ENCODE measurements around the gene MME.
"Not testable (repeated sequence)": the region's sequence is repeated elsewhere in the genome, so short reads cannot be mapped to it uniquely, and the experiment has no call there.

Gene MME

DNA sequence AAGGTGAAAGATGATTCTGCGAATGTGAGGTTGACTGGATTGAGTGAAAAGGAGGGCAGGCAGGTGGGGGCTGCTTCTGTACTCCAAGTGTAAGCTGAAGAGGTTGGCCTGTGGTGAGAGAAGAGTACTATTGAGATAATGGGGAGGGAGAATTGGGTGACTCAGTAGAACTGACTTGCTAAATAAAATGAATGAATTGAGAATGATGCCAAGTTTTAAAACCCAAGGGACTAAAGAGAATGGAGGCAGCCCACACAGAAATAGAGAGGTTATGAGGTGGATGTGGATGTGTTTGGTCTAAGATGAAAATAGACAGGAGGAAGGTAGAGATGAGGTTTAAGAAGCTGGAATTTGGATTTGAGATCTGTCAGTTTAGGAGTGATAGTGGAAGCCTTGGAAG, 5.9 kb downstream of the MME start:
- no peak for DNase-seq

DNA sequence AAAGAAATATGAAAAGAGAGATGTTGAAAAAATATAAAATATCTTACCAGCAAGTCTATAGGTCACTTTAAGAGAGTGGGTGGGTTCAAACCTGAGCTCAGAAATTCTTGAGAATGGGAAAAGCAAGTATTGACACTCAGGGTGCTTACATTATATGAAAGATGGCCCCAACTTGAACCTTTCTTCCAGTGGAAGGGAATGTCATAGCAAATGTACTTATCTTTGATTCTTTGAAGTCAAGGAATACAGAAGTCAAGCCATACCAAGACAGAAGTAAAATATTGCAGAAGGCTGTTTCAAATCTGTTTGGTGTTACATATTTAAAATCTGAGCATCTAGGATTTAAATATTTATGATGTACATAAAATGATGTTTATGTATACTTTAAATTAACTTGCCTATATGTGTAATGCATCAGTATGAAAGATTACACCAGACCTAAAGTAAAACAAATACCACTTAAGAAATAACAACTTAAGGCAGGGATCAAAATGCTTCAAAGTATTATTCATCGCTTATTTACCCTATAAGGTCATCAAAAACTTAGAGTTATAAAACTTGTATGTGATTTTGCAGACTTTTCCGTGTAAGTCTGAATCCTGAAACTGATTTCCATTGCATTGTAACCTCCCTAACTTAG, 8.7 kb downstream of the MME start:
- DNase-seq: no peak

DNA sequence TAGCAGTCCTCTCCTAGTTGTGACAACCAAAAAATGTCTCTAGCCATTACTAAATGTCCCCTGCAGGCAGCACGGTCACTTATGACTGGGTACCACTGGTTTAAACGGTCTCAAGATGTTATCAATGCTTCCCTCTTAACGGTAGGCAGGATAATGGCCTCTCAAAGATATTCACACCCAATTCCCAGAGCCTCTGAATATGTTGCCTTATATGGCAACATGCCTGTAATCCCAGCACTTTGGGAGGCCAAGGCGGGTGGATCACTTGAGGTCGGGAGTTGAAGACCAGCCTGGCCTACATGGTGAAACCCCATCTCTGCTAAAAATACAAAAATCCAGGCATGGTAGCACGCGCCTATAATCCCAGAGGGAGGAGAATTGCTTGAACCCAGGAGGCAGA, 9.4 kb downstream of the MME start:
- DNase-seq: no peak

DNA sequence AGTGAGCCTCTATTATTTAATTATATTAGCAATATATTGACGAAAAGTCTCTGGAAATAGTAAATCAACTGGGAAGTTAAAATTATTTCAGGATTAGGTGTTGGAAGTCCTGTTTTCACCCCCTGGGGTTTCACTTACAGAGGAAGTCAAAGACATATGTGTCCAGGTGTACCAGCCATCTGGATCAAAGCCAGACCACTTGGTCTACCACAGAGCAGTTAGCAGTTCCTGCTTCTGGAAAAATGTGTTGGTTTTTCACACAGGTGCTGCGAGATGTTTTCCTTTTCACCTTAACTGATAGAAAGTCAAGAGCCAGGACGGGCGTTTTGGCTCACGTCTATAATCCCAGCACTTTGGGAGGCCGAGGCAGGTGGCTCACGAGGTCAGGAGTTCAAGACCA, 13.1 kb downstream of the MME start:
- no peak for DNase-seq

- no peak for DNase-seq
Observed at GRCh38 chr3:155096303-155097008, 16.3 kb downstream of the MME start.

DNA sequence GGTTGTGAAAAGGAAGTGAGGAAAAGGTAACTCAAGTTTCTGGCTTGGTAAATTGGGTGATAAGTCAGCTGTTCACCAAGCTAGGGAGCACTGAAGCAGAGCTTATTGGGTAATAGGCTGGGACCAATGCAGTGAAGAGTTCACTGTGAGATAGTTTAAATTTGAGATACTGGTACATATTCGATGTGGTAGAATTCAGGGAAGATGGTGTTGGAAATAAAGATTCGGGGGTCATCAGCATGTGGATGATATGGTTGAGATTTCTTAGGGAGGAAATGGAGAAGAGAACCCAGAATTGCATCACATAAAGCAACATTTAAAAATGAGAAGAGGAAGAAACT, 16.9 kb downstream of the MME start:
- no peak for DNase-seq

- no peak for DNase-seq
Observed at GRCh38 chr3:155101398-155101797, 21.3 kb downstream of the MME start.

GRCh38 chr3:155102329-155102728, 22.2 kb downstream of the MME start:
- DNase-seq: no peak

DNA sequence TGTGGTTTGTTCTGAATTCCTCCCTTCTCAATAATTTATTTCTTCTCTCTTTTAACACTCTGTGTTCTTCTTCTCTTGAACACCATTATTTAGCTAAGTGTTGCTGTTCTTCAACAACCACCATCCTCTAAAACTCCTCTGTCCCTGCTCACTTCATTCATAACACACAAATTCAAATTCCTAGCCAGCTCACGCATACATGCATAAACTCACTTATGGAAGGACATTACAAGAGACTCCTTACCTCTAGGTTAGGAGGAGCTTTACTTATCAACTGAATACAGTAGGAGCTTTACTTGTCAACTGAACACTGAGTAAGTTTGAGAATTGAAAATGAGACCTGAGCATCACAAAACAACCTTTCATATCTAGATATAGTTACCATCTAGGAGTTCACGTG, 23.6 kb downstream of the MME start:
- DNase-seq: no peak

DNA sequence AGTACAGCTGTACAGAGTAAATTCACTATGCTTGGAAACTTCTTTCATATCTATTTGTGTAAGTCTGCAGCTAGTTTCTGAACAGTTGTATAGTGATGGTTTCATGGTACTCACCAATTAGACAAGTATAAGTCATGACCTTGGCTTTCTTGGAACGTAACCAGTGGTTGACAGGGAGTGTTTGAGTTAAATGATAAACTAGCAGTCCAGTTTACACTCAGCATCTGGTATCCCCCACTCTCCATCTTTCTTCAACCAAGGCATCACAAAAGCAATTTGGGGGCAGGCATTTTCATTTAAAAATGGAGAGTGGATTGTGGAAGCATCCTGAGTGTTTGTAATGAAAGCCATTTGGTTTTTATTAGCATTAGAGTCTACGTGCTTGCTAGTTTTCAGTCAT, 26.0 kb downstream of the MME start:
- no peak for DNase-seq

DNA sequence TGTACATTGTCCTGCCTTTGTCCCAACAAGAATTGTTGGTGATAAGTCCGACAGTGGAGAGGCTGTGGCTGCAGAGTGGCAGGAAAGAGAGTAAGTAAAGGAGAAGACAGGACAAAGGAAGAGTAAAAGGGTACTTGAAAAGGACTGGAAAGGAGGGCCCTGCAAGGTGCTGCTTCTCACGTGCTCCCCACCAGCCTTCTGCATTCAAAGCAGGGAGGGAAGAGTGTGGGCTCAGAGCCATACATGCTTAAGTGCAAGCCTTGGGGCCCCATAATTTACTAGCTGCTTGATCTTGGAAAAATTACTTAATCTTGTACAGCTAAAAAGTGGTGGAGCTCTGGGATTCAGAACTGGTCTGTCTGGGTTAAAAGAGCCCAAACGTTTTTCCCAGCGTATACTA, 29.9 kb downstream of the MME start:
- no peak for DNase-seq

- DNase-seq: no peak
Observed at GRCh38 chr3:155110996-155111901, 31.1 kb downstream of the MME start.

DNA sequence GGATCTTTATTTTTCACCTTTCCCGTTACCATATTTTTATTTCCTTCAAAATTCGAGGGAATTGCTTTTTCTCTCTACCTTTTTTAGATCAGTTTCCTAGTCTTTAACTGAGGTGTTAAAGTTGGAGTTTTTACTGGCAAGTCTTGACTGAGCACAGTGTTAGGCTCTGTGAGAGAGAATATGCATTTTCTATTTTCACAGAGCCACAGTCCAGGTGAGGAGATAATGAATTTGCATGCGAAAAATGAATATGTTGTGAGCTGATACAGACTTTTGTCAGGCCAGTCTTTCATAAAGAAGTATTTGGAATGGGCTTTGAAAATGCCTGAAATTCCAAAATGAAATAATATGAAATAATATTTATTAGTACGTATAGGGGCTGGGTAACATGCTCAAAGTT, 31.9 kb downstream of the MME start:
- DNase-seq: no peak

GRCh38 chr3:155112661-155113389, 32.7 kb downstream of the MME start:
- no peak for DNase-seq

DNA sequence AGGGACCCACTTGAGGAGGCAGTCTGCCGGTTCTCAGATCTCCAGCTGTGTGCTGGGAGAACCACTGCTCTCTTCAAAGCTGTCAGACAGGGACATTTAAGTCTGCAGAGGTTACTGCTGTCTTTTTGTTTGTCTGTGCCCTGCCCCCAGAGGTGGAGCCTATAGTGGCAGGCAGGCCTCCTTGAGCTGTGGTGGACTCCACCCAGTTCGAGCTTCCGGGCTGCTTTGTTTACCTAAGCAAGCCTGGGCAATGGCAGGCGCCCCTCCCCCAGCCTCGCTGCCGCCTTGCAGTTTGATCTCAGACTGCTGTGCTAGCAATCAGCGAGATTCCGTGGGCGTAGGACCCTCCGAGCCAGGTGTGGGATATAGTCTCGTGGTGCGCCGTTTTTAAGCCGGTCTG, 44.6 kb downstream of the MME start:
- not testable (repeated sequence) for DNase-seq

DNA sequence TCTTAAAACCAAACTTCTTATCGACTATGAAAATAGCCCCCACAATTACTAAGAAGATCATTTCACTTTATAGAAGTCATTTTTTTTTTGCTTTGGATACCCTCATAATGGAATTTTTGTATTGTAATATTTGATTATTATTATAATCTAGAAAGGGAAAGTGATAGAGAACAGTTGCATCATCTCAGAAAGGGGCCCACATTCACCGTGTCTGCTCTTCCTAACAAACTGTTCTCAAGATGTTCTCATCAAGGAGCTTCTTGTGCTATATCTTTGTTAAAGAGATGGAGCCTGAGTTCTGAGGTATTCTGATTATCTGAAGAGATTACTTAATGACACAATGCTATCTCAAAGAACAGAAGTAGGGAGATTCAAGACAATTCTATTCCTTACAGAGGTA, 49.3 kb downstream of the MME start:
- DNase-seq: no peak

GRCh38 chr3:155130001-155130400, 49.9 kb downstream of the MME start:
- DNase-seq: no peak

DNA sequence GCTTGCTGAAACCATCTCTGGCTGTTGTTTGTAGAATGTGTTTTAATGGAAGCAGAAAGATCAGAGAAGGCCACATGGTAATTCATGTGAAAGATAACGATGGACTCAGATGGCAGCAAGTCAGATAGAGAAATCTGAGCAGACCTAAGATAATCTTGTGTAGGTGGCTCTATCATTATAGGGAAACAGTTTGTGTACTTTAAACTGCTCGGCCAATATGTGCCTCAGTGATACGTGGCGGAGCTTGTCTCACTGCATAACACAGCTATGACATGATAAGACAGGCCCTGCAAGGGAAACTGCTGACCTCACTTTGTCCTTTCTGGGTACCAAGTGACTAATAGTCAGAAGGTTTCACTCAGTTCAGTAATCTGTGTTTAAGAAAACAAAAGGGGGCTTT, 51.0 kb downstream of the MME start:
- DNase-seq: no peak

DNA sequence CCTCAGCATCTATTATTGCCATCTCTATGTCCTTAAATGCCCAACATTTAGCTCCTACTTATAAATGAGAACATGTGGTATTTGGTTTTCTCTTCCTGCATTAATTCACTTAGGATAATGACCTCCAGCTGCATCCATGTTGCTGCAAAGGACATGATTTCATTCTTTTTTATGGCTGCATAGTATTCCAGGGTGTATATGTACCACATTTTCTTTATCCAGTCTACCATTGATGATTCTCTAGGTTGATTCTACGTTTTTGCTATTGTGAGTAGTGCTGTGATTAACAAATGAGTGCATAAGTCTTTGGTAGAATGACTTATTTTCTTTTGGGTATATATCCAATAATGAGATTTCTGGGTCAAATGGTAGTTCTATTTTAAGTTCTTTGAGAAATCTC, 54.2 kb downstream of the MME start:
- DNase-seq: not testable (repeated sequence)

DNA sequence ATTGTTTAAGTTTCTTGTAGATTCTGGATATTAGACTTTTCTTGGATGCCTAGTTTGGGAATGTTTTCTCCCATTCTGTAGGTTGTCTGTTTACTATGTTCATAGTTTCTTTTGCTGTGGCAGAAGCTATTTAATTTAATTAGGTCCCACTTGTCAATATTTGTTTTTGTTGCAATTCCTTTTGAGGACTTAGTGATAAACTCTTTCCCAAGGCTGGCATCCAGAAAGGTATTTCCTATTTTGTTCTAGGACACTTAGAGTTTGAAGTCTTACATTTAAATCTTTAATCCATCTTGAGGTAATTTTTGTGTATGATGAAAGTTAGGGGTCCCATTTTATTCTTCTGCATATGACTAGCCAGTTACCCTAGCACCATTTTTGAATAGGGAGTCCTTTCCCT, 54.9 kb downstream of the MME start:
- DNase-seq: no peak

DNA sequence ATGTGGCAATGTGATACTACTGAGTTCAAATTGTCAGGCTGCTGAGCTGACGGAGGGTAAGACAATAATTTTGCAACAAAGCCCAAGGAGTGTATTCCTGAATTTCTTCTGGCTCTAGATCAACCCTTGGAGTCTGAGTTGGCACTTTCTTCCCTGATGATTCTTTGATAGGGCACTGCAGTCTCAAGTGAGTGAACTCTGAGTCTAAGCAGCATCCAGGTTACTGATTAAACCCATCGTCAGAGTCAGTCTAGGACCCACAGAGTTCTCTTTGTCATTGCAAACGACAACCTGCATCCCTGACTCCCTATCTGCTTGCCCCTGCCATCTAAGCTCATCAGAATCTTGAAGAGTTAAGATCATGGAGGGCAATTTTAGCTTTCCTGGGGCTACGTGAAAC, 58.6 kb downstream of the MME start:
- DNase-seq: no peak

DNA sequence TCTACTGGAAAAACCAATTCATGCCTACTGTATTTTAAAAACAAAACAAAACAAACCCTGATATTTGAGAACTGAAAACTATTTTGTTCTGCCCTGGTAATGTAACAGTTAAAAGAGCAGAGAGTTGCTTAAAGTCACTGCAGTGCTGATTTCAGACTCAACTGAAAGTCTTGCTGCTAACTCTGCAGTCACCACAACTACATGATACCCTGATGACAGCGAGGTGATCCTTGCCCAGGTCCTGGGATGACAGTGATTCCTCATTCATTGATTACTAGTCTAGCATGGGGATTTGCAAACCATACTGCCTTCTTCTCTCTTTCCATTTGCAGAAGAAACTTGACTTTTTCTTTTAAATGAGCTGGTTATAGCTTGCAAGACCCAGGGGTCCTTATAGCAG, 67.5 kb downstream of the MME start:
- DNase-seq: no peak

- DNase-seq: no peak
Observed at GRCh38 chr3:155149494-155149893, 69.4 kb downstream of the MME start.
